ENCODE measurements around the gene DAB2IP.

DNA sequence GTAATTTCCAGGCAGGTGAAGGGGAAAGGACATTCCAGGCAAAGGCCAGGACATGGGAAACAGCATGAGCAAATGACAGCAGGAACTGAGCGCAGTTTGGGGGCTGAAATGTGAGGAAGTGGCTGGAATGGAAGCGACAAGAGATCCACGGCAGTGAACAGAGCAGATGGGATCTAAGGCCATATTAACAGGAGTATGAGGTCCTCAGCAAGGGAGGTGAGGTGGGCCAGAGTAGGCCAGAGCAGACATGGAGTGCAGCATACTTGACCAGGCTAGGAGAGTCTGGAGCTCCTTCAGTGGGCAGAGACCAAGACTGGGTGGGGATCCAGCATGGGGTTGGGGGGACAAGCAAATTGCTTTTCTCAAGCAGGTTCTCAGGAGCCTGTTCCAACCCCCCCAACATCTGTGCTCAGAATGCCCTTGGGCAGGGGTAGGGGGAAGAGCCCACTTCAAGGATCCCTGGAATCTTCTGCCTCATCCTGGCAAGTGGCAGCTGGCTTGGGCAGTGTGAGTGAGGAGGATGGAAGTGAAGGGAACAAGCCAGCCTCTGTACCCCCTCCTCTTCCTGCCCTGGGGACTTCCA, 34.5 kb downstream of the DAB2IP start:
- TF ChIP-seq SRF (IDR thresholded peaks at IDR 0.05; ENCODE audit: low read depth) (no peak), POLR2AphosphoS5 (IDR thresholded peaks at IDR 0.05; ENCODE audit: low read depth, low read length) (no peak), SIN3A (IDR thresholded peaks at IDR 0.05; ENCODE audit: low read depth) (no peak), YY1 (IDR thresholded peaks at IDR 0.05; ENCODE audit: extremely low read depth, insufficient replicate concordance, low read depth, low read length) (no peak), POLR2A (IDR thresholded peaks at IDR 0.05; ENCODE audit: borderline replicate concordance, extremely low read depth, insufficient read depth, insufficient read length) (no peak), EZH2phosphoT487 (IDR thresholded peaks at IDR 0.05; ENCODE audit: borderline replicate concordance) (no peak), SP1 (IDR thresholded peaks at IDR 0.05; ENCODE audit: low read depth) (no peak), RAD21 (IDR thresholded peaks at IDR 0.05; ENCODE audit: low read depth) (no peak), EGR1 (IDR thresholded peaks at IDR 0.05; ENCODE audit: low read depth) (no peak), CEBPB (IDR thresholded peaks at IDR 0.05; ENCODE audit: low read depth) (no peak), REST (IDR thresholded peaks at IDR 0.05; ENCODE audit: low read depth) (no peak), CBX3 (IDR thresholded peaks at IDR 0.05; ENCODE audit: low read depth) (no peak)
- TF ChIP-seq, protein P1, sequence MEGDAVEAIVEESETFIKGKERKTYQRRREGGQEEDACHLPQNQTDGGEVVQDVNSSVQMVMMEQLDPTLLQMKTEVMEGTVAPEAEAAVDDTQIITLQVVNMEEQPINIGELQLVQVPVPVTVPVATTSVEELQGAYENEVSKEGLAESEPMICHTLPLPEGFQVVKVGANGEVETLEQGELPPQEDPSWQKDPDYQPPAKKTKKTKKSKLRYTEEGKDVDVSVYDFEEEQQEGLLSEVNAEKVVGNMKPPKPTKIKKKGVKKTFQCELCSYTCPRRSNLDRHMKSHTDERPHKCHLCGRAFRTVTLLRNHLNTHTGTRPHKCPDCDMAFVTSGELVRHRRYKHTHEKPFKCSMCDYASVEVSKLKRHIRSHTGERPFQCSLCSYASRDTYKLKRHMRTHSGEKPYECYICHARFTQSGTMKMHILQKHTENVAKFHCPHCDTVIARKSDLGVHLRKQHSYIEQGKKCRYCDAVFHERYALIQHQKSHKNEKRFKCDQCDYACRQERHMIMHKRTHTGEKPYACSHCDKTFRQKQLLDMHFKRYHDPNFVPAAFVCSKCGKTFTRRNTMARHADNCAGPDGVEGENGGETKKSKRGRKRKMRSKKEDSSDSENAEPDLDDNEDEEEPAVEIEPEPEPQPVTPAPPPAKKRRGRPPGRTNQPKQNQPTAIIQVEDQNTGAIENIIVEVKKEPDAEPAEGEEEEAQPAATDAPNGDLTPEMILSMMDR (IDR thresholded peaks at IDR 0.05 in 2 of 3, conservative IDR thresholded peaks at IDR 0.05 in 1 of 3; ENCODE audit: borderline replicate concordance in 1 of 3, insufficient read depth in 1 of 3, low read depth in 2 of 3, low read length in 2 of 3): no peak
- TF ChIP-seq, protein P2, sequence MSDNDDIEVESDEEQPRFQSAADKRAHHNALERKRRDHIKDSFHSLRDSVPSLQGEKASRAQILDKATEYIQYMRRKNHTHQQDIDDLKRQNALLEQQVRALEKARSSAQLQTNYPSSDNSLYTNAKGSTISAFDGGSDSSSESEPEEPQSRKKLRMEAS (IDR thresholded peaks at IDR 0.05): no peak

All from HCT116 (cell line).